Bronchus fibroblast of lung (primary cell): ENCODE results near the gene LRRC61. TPM values are rescaled to one million over a fixed set of nuclear protein-coding genes. Genes with fewer than 3 reads are reported as not detected.

Source experiments
- total RNA-seq: library from RNA; depleted of rRNA; stranded (reverse); fragments of >200 nt; gene quantifications from 2 replicates; pipeline ENCODE4 v1.2.3, GENCODE V29; 2015

Gene LRRC61, protein sequence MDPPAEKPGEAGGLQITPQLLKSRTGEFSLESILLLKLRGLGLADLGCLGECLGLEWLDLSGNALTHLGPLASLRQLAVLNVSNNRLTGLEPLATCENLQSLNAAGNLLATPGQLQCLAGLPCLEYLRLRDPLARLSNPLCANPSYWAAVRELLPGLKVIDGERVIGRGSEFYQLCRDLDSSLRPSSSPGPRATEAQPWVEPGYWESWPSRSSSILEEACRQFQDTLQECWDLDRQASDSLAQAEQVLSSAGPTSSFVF
- total RNA-seq = 6.7 and 6.8 TPM in 2 replicates

DNA sequence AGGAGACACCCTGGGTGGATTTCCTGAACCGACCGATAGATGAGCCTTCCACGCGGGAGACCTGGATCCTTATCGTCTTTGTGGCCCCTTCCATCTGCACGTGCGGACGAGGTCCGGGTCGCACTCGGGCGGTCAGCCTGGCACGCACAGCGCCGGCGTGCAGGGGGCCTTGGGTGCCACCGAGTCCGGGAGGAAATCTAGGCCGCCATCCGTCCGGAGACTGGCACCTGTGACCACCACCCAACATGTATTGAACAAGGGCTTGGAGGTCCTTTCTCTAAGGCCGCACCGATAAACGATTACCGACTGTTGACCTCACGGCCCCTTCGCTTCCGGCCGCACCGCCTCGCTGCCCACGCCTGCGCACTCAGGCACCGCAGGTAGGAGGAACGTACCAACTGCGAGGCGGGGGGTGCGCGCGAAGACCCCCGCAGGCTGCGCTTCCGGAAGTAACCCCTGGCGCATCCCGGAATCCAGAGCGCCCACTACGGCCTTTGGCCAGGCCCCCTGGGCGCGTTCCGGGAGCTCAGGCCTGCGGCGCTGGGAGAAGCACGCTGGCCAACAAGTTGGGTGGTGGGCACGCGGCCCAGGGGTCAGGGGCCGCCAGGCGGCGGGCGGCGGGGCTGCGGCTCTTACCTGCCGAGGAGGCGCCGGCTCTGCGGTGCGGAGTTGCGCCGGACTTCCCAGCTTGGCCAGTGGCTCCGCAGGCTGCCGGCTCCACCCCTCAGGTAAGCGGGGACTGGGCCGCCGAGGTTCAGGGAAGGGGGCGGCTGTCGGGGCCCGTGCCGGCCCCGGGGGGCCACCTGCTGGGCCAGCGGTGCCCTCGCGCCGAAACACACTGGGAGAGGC, at the start of gene LRRC61, which contains the start of gene ACTR3C:
Gene LRRC61 (plus strand): TSS at position 523 of the 849 bp plus-strand sequence. CDS start 13,507 bp downstream, outside the sequence.
Gene ACTR3C (minus strand): TSS at position 713 of the 849 bp plus-strand sequence. CDS start 28,249 bp downstream, outside the sequence.

DNA sequence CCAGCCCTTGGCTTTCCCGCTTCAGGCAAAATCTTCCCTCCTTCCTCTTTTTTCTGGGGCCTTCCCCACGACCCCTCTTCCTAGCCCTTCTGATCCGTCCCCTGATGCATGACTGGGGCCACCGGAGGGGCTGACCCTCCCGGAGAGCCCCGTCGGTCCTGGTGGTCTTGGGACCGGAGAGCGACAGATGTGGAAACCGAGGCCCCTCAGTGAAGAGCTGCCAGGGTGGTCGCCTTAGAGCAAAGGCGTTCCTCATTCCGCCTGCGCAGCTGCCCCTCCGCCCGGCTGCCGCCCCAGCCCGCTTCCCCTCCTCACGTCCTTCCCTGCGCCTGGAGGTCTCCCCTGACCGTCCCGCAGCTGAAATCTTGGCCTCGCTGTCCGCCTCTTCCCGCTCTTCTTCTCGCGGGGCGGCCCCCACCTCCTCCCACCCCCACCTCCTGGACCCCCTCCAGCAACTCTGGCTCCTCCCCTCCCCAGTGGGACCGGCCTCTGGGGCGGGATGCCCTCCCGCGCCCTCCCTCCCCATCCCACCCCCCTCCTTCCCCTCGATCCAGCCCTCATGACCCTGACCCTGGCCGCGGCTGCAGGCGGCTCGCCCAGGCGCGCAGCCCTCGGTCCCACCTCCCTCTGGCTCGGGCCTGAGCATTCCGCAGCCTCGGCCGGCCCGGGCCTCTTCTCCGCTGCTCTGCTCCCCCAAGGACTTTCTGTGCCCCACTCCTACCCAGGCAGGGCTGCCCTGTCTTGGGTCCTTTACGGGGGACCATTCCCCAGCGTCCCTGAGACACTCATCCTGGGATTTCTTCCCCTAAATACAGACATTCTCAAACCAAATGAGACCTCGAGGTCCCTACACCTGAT, 18.3 kb downstream of the LRRC61 start, which contains the start of gene RARRES2:
Gene RARRES2 (minus strand): TSS at position 367 of the 858 bp plus-strand sequence. CDS start 1,020 bp downstream, outside the sequence.

DNA sequence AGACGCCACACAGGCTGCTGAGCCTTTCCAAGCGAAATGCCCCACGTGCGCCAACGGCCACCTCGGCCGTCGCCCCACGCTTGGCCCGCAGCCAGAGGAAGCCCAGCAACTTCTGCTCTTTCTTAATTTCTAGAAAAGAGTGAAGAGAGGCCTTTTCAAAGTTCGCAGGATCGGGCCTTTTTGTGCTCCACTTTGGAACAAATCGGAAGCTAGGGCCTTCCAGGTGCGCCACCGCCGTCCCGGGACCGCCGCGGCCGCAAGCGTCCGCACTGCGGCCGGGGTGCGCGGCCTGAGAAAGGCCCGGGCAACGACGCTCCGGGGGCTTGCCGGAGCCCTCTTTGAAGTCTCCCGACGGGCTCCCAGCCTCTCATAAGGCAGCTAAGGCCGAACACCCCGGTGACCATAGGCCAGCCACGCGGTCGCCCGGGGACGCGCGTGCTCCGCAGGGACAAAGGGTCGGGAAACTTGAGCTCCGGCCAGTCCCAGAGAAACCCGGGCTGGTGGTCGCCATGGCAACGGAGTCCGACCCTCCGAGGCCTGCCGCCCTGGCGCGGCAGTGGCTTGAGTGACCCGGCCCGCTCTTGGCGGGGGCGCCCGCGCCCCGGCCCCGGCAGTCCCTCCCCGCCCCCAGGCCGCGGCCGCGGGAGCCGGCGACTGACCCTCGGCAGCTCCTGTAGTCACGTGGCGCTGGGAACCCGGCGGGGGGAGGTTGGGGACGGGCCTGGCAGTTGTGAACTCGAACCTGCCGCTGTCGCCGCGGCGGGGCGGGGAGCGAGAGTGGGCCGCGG, 45.1 kb downstream of the LRRC61 start, which contains the start of gene REPIN1:
Gene REPIN1 (plus strand): TSS at position 727 of the 788 bp plus-strand sequence. CDS start 890 bp downstream, outside the sequence.

DNA sequence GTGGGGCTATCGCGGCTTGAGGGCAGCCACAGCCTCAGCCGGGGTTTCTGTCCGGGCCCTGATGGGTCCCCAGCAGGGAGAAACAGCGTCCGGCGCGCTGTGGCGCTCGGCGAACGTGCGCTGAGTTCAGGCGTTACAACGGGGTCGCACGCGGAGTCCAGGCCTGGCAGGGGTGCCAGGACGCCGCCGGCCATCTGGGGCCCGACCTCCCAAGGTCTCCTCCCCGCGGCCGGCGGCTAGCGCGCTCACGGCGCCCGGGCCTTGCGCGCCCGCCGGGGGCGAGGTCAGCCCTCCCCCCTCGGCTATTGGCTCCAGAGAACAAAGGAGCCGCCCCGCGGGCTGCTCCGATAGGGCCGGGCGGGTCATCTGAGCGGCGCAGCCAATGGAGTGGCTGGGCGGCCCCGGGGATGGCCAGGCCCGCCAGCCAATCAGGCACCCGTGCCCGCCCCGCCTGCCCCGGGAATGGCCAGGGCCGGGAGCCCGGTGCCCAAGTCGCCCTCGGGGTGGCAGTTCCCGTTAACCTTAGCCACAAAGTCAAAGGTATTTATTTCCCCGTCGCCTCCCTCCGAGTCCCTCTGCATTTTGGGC, 55.8 kb downstream of the LRRC61 start, which contains the start of gene ZNF775:
Gene ZNF775 (plus strand): TSS at position 478 of the 588 bp plus-strand sequence. CDS start 9,141 bp downstream, outside the sequence.

Other genes starting within 250 kb of the LRRC61 start
- gene ACTR3C, start 190 bp downstream of the LRRC61 start, total RNA-seq = 0.17 and 0.45 TPM in 2 replicates
- gene RARRES2, start 18.3 kb downstream of the LRRC61 start, total RNA-seq = 9.5 and 11.9 TPM in 2 replicates
- gene REPIN1, start 45.5 kb downstream of the LRRC61 start, total RNA-seq = 70.2 and 75.7 TPM in 2 replicates
- 5.9 and 7.4 TPM in 2 replicates for gene ZNF775, start 56.0 kb downstream of the LRRC61 start, total RNA-seq
- not detected in 2 replicates for gene GIMAP8, start 127.3 kb downstream of the LRRC61 start, total RNA-seq
- gene GIMAP7, start 191.5 kb downstream of the LRRC61 start, total RNA-seq = not detected in 2 replicates
- not detected in 2 replicates for gene GIMAP4, start 244.0 kb downstream of the LRRC61 start, total RNA-seq